K562 (cell line): ENCODE results near the gene ATP6V1G1.

Experiments
- BMI1 ChIP-seq: fragments of 150-350 bp; IDR thresholded peaks from 2 replicates; pipeline ENCODE4 v1.6.1; 2014; ENCODE audit warnings: low read length
- EP300 ChIP-seq: IDR thresholded peaks from 2 replicates; pipeline ENCODE4 v1.6.1; 2012; ENCODE audit warnings: low read length, improper control_type of control experiment
- GTF3C2 ChIP-seq: IDR thresholded peaks from 3 replicates; pipeline ENCODE4 v1.6.1; 2011; ENCODE audit warnings: borderline replicate concordance, mild to moderate bottlenecking, moderate library complexity; ENCODE audit not compliant: insufficient read length; ENCODE audit errors: extremely low read depth
- HIVEP1 ChIP-seq: fragments of 250-450 bp; sonication (Bioruptor Pico); IDR thresholded peaks from 2 replicates; pipeline ENCODE4 v1.4.0; 2020; ENCODE audit warnings: mild to moderate bottlenecking
- MLLT1 ChIP-seq, 2 experiments: fragments of 450-650 bp; IDR thresholded peaks; 2 replicates each; pipeline ENCODE4 v1.6.1; 2016
- NCOA2 ChIP-seq, 2 experiments: fragments of 450-650 bp; IDR thresholded peaks; 2 replicates each; pipeline ENCODE4 v1.6.1; 2018; ENCODE audit warnings: mild to moderate bottlenecking in 2 of 2, moderate library complexity in 1 of 2; ENCODE audit not compliant: partially characterized antibody in 2 of 2
- NKRF ChIP-seq: fragments of 450-650 bp; IDR thresholded peaks from 2 replicates; pipeline ENCODE4 v1.6.1; 2016; ENCODE audit warnings: borderline replicate concordance
- YY1 ChIP-seq, 3 experiments: IDR thresholded peaks; 2 replicates each; pipeline ENCODE4 v1.6.1; 2011; ENCODE audit warnings: low read length in 2 of 3, mild to moderate bottlenecking in 2 of 3, moderate library complexity in 2 of 3, borderline replicate concordance in 1 of 3, control low read depth in 1 of 3, low read depth in 1 of 3; ENCODE audit not compliant: insufficient read depth in 3 of 3, insufficient replicate concordance in 2 of 3, control insufficient read depth in 1 of 3, insufficient read length in 1 of 3; ENCODE audit errors: extremely low read depth in 1 of 3
- ZFX ChIP-seq: sonication (generic); formaldehyde crosslinking; IDR thresholded peaks from 2 replicates; pipeline ENCODE4 v1.8.0; 2022; ENCODE audit warnings: mild to moderate bottlenecking, missing genetic modification reagents, moderate library complexity
- ZHX1 ChIP-seq: fragments of 150-350 bp; conservative IDR thresholded peaks from 2 replicates; pipeline ENCODE4 v1.6.1; 2014; ENCODE audit warnings: low read length
- TF ChIP-seq, protein P1 (sequence below), 3 experiments: IDR thresholded peaks in 2 of 3; conservative IDR thresholded peaks in 1 of 3; 2 replicates each; pipeline ENCODE4 v1.5.1; 2011 to 2012; ENCODE audit warnings: low read length in 3 of 3, mild to moderate bottlenecking in 3 of 3, control low read depth in 2 of 3, improper control_type of control experiment in 1 of 3, inconsistent platforms in 1 of 3, low read depth in 1 of 3, mixed read lengths in 1 of 3, moderate library complexity in 1 of 3; ENCODE audit not compliant: insufficient read depth in 2 of 3
- TF ChIP-seq, protein P2 (sequence below), 2 experiments: IDR thresholded peaks in 1 of 2; conservative IDR thresholded peaks in 1 of 2; 2 replicates each; pipeline ENCODE4 v1.6.1; 2016; ENCODE audit warnings: low read depth in 2 of 2, mild to moderate bottlenecking in 1 of 2, missing compliant biosample characterization in 1 of 2, missing genetic modification characterization in 1 of 2, moderate library complexity in 1 of 2

DNA sequence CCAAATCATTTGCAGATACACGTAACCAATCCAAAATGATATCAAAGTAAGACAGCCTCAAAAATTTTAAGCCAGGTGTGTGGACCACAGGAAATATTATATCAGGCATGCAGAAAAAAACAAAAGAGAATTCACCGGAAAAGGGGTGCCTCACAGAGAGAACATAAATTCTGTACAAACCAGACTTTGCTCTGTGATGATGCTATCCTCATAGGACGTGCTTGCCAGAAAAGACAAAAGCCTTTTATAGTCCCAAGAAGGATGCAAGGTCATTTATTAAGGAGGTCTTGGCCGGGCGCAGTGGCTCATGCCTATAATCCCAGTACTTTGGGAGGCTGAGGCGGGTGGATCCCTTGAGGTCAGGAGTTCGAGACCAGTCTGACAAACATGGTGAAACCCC lies 16.8 kb upstream of the ATP6V1G1 start:
- no peak for TF ChIP-seq EP300
- TF ChIP-seq, protein P1, sequence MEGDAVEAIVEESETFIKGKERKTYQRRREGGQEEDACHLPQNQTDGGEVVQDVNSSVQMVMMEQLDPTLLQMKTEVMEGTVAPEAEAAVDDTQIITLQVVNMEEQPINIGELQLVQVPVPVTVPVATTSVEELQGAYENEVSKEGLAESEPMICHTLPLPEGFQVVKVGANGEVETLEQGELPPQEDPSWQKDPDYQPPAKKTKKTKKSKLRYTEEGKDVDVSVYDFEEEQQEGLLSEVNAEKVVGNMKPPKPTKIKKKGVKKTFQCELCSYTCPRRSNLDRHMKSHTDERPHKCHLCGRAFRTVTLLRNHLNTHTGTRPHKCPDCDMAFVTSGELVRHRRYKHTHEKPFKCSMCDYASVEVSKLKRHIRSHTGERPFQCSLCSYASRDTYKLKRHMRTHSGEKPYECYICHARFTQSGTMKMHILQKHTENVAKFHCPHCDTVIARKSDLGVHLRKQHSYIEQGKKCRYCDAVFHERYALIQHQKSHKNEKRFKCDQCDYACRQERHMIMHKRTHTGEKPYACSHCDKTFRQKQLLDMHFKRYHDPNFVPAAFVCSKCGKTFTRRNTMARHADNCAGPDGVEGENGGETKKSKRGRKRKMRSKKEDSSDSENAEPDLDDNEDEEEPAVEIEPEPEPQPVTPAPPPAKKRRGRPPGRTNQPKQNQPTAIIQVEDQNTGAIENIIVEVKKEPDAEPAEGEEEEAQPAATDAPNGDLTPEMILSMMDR (IDR thresholded peaks at IDR 0.05 in 2 of 3, conservative IDR thresholded peaks at IDR 0.05 in 1 of 3; ENCODE audit: insufficient read depth in 2 of 3, low read depth in 1 of 3, low read length in 3 of 3): no peak
- TF ChIP-seq NKRF: no peak
- TF ChIP-seq, protein P2, sequence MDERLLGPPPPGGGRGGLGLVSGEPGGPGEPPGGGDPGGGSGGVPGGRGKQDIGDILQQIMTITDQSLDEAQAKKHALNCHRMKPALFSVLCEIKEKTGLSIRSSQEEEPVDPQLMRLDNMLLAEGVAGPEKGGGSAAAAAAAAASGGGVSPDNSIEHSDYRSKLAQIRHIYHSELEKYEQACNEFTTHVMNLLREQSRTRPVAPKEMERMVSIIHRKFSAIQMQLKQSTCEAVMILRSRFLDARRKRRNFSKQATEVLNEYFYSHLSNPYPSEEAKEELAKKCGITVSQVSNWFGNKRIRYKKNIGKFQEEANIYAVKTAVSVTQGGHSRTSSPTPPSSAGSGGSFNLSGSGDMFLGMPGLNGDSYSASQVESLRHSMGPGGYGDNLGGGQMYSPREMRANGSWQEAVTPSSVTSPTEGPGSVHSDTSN (CRISPR knock-in tag; IDR thresholded peaks at IDR 0.05; ENCODE audit: low read depth): no peak
- TF ChIP-seq, protein P2 (tag; conservative IDR thresholded peaks at IDR 0.05; ENCODE audit: low read depth): no peak
- TF ChIP-seq ZFX (CRISPR knock-in tag): no peak
- no peak for TF ChIP-seq GTF3C2
- TF ChIP-seq MLLT1 (IDR thresholded peaks at IDR 0.05): no peak
- TF ChIP-seq HIVEP1 (CRISPR knock-in tag): no peak
- TF ChIP-seq NCOA2 (IDR thresholded peaks at IDR 0.05; ENCODE audit: partially characterized antibody in 2 of 2): no peak
- no peak for TF ChIP-seq BMI1
- TF ChIP-seq YY1 (IDR thresholded peaks at IDR 0.05; ENCODE audit: borderline replicate concordance in 1 of 3, control insufficient read depth in 1 of 3, extremely low read depth in 1 of 3, insufficient read depth in 3 of 3, insufficient read length in 1 of 3, insufficient replicate concordance in 2 of 3, low read depth in 1 of 3, low read length in 2 of 3): no peak
- TF ChIP-seq ZHX1: no peak
